ENCODE data around the gene GSTT2.
"Not testable (repeated sequence)": the region's sequence is repeated elsewhere in the genome, so short reads cannot be mapped to it uniquely, and the experiment has no call there.

GRCh38 chr22:23951383-23951782 lies 28.6 kb upstream of the GSTT2 start:
- not testable (repeated sequence) for TF ChIP-seq POLR2A, CTCF (IDR thresholded peaks at IDR 0.05)

Data from heart left ventricle (tissue), 13 donors.